Neuronal stem cell (in vitro differentiated cells): Measurements from ENCODE around the gene NFATC4.

ENCODE experiments used
- DNase-seq: peaks from one replicate; pipeline ENCODE4 v3.0.0-alpha.2; 2013; ENCODE audit warnings: low spot score
- H2AFZ ChIP-seq: one replicate; pipeline ENCODE4 v1.6.1; 2013; ENCODE audit warnings: mild to moderate bottlenecking, low read length, inconsistent platforms
- H2AK5ac ChIP-seq: 2 replicates; pipeline ENCODE4 v1.6.1; 2013; ENCODE audit warnings: low read depth, mild to moderate bottlenecking, inconsistent platforms, low read length, moderate library complexity, mixed read lengths
- H2BK120ac ChIP-seq: 2 replicates; pipeline ENCODE4 v1.6.1; 2013; ENCODE audit warnings: low read depth, mild to moderate bottlenecking, inconsistent platforms, low read length, moderate library complexity, mixed read lengths
- H2BK12ac ChIP-seq: one replicate; pipeline ENCODE4 v1.6.1; 2013; ENCODE audit warnings: low read length, inconsistent platforms
- H2BK15ac ChIP-seq: 2 replicates; pipeline ENCODE4 v1.6.1; 2013; ENCODE audit warnings: mild to moderate bottlenecking, low read length, inconsistent platforms, mixed read lengths
- H2BK5ac ChIP-seq: one replicate; pipeline ENCODE4 v1.6.1; 2013; ENCODE audit warnings: inconsistent platforms, mild to moderate bottlenecking, low read length, moderate library complexity
- H3K14ac ChIP-seq: one replicate; pipeline ENCODE4 v1.6.1; 2013; ENCODE audit warnings: low read length, inconsistent platforms
- H3K18ac ChIP-seq: 2 replicates; pipeline ENCODE4 v1.6.1; 2013; ENCODE audit warnings: low read length, inconsistent platforms
- H3K23ac ChIP-seq: 2 replicates; pipeline ENCODE4 v1.6.1; 2013; ENCODE audit warnings: low read depth, mild to moderate bottlenecking, mixed read lengths, low read length, inconsistent platforms; ENCODE audit not compliant: poor library complexity
- H3K27ac ChIP-seq: replicated peaks from 3 replicates; pipeline ENCODE4 v1.5.1; 2013; ENCODE audit warnings: low read length, inconsistent platforms
- H3K27me3 ChIP-seq, 3 experiments: 2 replicates each; pipeline ENCODE4 v1.6.1; 2013; ENCODE audit warnings: low read length in 3 of 3, mild to moderate bottlenecking in 2 of 3, inconsistent platforms in 1 of 3, low read depth in 1 of 3, mixed read lengths in 1 of 3, moderate library complexity in 1 of 3; ENCODE audit not compliant: control insufficient read depth in 3 of 3, insufficient read depth in 3 of 3
- H3K36me3 ChIP-seq, 2 donors: replicated peaks in 1 of 2; 2 replicates each; pipeline ENCODE4 v1.6.1; 2013; ENCODE audit warnings: low read length in 2 of 2; ENCODE audit not compliant: control insufficient read depth in 2 of 2, insufficient read depth in 2 of 2
- H3K4ac ChIP-seq: 2 replicates; pipeline ENCODE4 v1.6.1; 2013; ENCODE audit warnings: inconsistent platforms, mild to moderate bottlenecking, low read length, moderate library complexity
- H3K4me1 ChIP-seq, 2 donors: 1 replicate in 1 of 2; 2 replicates in 1 of 2; pipeline ENCODE4 v1.6.1; 2013; ENCODE audit warnings: low read length in 2 of 2, low read depth in 1 of 2; ENCODE audit not compliant: control insufficient read depth in 2 of 2, insufficient read depth in 1 of 2
- H3K4me2 ChIP-seq: one replicate; pipeline ENCODE4 v1.6.1; 2013; ENCODE audit warnings: mild to moderate bottlenecking, low read length, inconsistent platforms; ENCODE audit not compliant: insufficient read depth, poor library complexity, severe bottlenecking
- H3K4me3 ChIP-seq, 2 donors: 2 replicates each; pipeline ENCODE4 v1.5.1; 2013; ENCODE audit warnings: low read length in 2 of 2, mild to moderate bottlenecking in 2 of 2, inconsistent platforms in 1 of 2, moderate library complexity in 1 of 2
- H3K79me1 ChIP-seq: one replicate; pipeline ENCODE4 v1.6.1; 2013; ENCODE audit warnings: low read depth, mild to moderate bottlenecking, inconsistent platforms, low read length, moderate library complexity
- H3K9ac ChIP-seq: one replicate; pipeline ENCODE4 v1.6.1; 2013; ENCODE audit warnings: mild to moderate bottlenecking, low read depth, low read length, inconsistent platforms; ENCODE audit not compliant: poor library complexity
- H3K9me3 ChIP-seq, 2 donors: replicated peaks in 1 of 2; 2 replicates each; pipeline versions ENCODE3 to v1.6.1; 2013; ENCODE audit warnings: low read length in 2 of 2, mild to moderate bottlenecking in 2 of 2, inconsistent platforms in 1 of 2, low read depth in 1 of 2, mixed read lengths in 1 of 2, moderate library complexity in 1 of 2; ENCODE audit not compliant: control insufficient read depth in 2 of 2, insufficient read depth in 1 of 2
- H4K8ac ChIP-seq: one replicate; pipeline ENCODE4 v1.6.1; 2013; ENCODE audit warnings: low read depth, mild to moderate bottlenecking, inconsistent platforms, low read length, moderate library complexity
- H4K91ac ChIP-seq: one replicate; pipeline ENCODE4 v1.6.1; 2013; ENCODE audit warnings: low read length, low read depth, mild to moderate bottlenecking, inconsistent platforms; ENCODE audit not compliant: poor library complexity
- WGBS, 2 donors: extraction: QIAGEN DNeasy Blood & Tissue Kit; methylation state at CpG; one replicate each; pipeline ENCODE4 v1.1.7; 2013; ENCODE audit warnings: missing lambda C conversion rate in 2 of 2, mixed read lengths in 1 of 2; ENCODE audit not compliant: insufficient read length in 2 of 2, insufficient replicate concordance in 1 of 2; ENCODE audit errors: extremely low coverage in 2 of 2; 5-methylcytosine and 5-hydroxymethylcytosine counted together

NFATC4 gene

DNA sequence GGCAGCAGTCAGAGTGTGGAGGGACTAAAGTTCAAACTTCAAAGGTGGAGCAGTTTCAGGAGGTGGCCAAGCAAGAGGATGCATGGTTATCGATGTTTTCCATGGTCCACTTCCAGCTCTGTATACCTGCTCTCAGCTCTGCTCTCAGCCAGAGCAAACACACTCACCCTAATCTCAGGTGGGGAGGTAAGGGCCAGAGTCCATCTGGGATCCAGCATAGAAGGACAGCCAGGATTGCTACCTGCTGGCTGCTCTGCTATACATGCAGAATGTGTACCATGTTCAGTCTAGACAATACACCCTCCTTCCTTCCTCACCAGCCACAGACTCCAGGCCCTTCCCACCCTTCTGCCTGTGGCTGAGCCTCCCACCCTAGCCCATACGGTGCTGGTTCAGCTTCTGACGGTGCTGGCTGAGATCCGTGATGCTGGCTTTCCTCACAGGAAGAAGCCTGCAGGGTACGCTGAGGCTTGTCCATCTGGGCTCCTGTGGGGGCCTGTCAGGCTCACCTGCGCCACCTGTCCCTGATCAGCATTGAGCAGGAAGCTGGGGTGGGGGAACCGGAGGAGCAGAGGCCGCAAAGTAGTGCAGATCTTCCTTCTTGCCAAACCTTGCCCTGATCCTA, 59.0 kb downstream of the NFATC4 start:
- H2BK15ac ChIP-seq: peak overlapping the region; percentile 82
- H3K9ac ChIP-seq: no peak overlapping the region
- peaks cover 2 to 7% of the 10 kb centered on the region in 2 donors for H3K36me3 ChIP-seq
- peaks cover 0 to 44% (median 3%) of the 10 kb centered on the region in 3 experiments for H3K27me3 ChIP-seq
- no peak overlapping the region for H2BK120ac ChIP-seq
- H2BK5ac ChIP-seq: no peak overlapping the region
- no peak overlapping the region for H2BK12ac ChIP-seq
- H3K27ac ChIP-seq: no peak overlapping the region
- H4K91ac ChIP-seq: no peak overlapping the region
- no CpG with 5 or more reads among the region's 8 CpGs for WGBS, 2 donors
- peaks cover 6% of the 10 kb centered on the region for H3K79me1 ChIP-seq
- H4K8ac ChIP-seq: no peak overlapping the region
- H3K23ac ChIP-seq: no peak overlapping the region
- H3K4ac ChIP-seq: no peak overlapping the region
- no peak for DNase-seq
- peak overlapping the region; percentile 4 for H3K14ac ChIP-seq
- no peak overlapping the region for H2AFZ ChIP-seq
- H3K4me1 ChIP-seq: peaks cover 9% of the 10 kb centered on the region in 2 donors
- H3K18ac ChIP-seq: no peak overlapping the region
- H2AK5ac ChIP-seq: peak overlapping the region; percentile 11
- no peaks in the 10 kb centered on the region for H3K9me3 ChIP-seq
- H3K4me2 ChIP-seq: no peak overlapping the region
- no peak overlapping the region for H3K4me3 ChIP-seq

GRCh38 chr14:24427537-24428508, 59.8 kb downstream of the NFATC4 start:
- Histone ChIP-seq H3K27ac (no peak overlapping the region), H3K4ac (no peak overlapping the region)

GRCh38 chr14:24428628-24429394, 60.8 kb downstream of the NFATC4 start:
- H3K4ac ChIP-seq: peak overlapping the region; percentile 60
- H2BK120ac ChIP-seq: no peak overlapping the region
- H3K9ac ChIP-seq: peak overlapping the region; percentile 53
- H3K4me1 ChIP-seq: peaks cover 9% of the 10 kb centered on the region in 2 donors
- peak overlapping the region; percentile 60 for H3K23ac ChIP-seq
- H3K4me3 ChIP-seq: peak overlapping the region in 1 of 2 donors; percentile 71
- peak overlapping the region; percentile 90 for H3K18ac ChIP-seq
- H3K27me3 ChIP-seq: peaks cover 0 to 29% (median 3%) of the 10 kb centered on the region in 3 experiments
- DNase-seq: no peak
- H3K27ac ChIP-seq: no peak overlapping the region
- H3K4me2 ChIP-seq: no peak overlapping the region
- peak overlapping the region; percentile 80 for H2AFZ ChIP-seq
- no peak overlapping the region for H3K14ac ChIP-seq
- H2AK5ac ChIP-seq: peak overlapping the region; percentile 64
- no peak overlapping the region for H2BK5ac ChIP-seq
- H3K36me3 ChIP-seq: peaks cover 9 to 25% of the 10 kb centered on the region in 2 donors
- H4K91ac ChIP-seq: no peak overlapping the region
- WGBS, 2 donors: no CpG with 5 or more reads among the region's 18 CpGs
- H4K8ac ChIP-seq: no peak overlapping the region
- peak overlapping the region; percentile 17 for H2BK15ac ChIP-seq
- H2BK12ac ChIP-seq: peak overlapping the region; percentile 67
- H3K9me3 ChIP-seq: no peaks in the 10 kb centered on the region
- peaks cover 11% of the 10 kb centered on the region for H3K79me1 ChIP-seq

More at GRCh38 chr14:24427537-24428508, 59.8 kb downstream of the NFATC4 start:
- Histone ChIP-seq H3K18ac (peak overlapping the region; percentile 48), H3K9ac (no peak overlapping the region), H2AFZ (peak overlapping the region; percentile 30), H4K91ac (no peak overlapping the region), H2AK5ac (peak overlapping the region; percentile 77), H2BK12ac (no peak overlapping the region), H3K23ac (no peak overlapping the region), H2BK120ac (no peak overlapping the region), H3K27me3 (peaks cover 0 to 38% (median 3%) of the 10 kb centered on the region in 3 experiments), H2BK15ac (peak overlapping the region; percentile 17), H3K4me1 (peaks cover 9% of the 10 kb centered on the region in 2 donors), H2BK5ac (no peak overlapping the region), H3K9me3 (no peaks in the 10 kb centered on the region), H3K36me3 (peaks cover 7 to 15% of the 10 kb centered on the region in 2 donors), H4K8ac (no peak overlapping the region), H3K4me3 (no peak overlapping the region), H3K14ac (no peak overlapping the region), H3K4me2 (no peak overlapping the region), H3K79me1 (peaks cover 11% of the 10 kb centered on the region)
- DNase-seq: no peak
- no CpG with 5 or more reads among the region's 18 CpGs for WGBS, 2 donors
